PC-3 (cell line): ENCODE data around the gene SMYD2. TPM values are rescaled to one million over a fixed set of nuclear protein-coding genes. Genes with fewer than 3 reads are reported as not detected.

Experiments
- ATAC-seq: fragments of 200-7000 bp; cut with Tn5 transposase; 2 replicates; pipeline ENCODE4 v1.9.1; 2020; ENCODE audit warnings: mild to moderate bottlenecking, moderate library complexity
- BruUV-seq: library from RNA; stranded (reverse); fragments of 400-500 nt; replicated peaks from 2 replicates; lab custom pipeline; 2021; lab: Mats Ljungman, UMichigan
- CTCF ChIA-PET: fragments of 300-600 bp; sonication (Branson Sonifier 250); formaldehyde crosslinking; loops from one replicate; lab custom pipeline; 2022; ENCODE audit warnings: antibody characterized with exemption; lab: Charles Lee
- POLR2A ChIA-PET: fragments of 300-600 bp; sonication (Branson Sonifier 250); formaldehyde crosslinking; loops from one replicate; lab custom pipeline; 2022; ENCODE audit warnings: antibody characterized with exemption; ENCODE audit not compliant: unreplicated experiment; lab: Charles Lee
- DNase-seq: peaks from one replicate; pipeline ENCODE4 v3.0.0-alpha.2; 2015
- H2AFZ ChIP-seq: fragments of 300-600 bp; sonication (generic); 2 replicates; pipeline ENCODE4 v1.6.0; 2016; ENCODE audit warnings: antibody characterized with exemption, low read length
- H3F3A ChIP-seq: fragments of 300-600 bp; sonication (generic); one replicate; pipeline ENCODE4 v1.6.0; 2017; ENCODE audit warnings: antibody characterized with exemption, low read length, control low read depth, mild to moderate bottlenecking; ENCODE audit not compliant: unreplicated experiment
- H3K27ac ChIP-seq: fragments of 300-600 bp; sonication (generic); 2 replicates; pipeline ENCODE4 v1.5.1; 2016; ENCODE audit warnings: mild to moderate bottlenecking, low read length
- H3K27me3 ChIP-seq: fragments of 300-600 bp; sonication (generic); 2 replicates; pipeline ENCODE4 v1.6.1; 2016; ENCODE audit warnings: low read length, mixed read lengths
- H3K36me3 ChIP-seq: fragments of 300-600 bp; sonication (generic); 2 replicates; pipeline ENCODE4 v1.6.1; 2016; ENCODE audit warnings: low read depth, mixed run types, low read length, mixed read lengths
- H3K4me1 ChIP-seq: fragments of 300-600 bp; sonication (generic); 2 replicates; pipeline ENCODE4 v1.5.1; 2016; ENCODE audit warnings: low read length; ENCODE audit not compliant: insufficient read depth
- H3K4me2 ChIP-seq: fragments of 300-600 bp; sonication (generic); 2 replicates; pipeline ENCODE4 v1.6.0; 2016; ENCODE audit warnings: low read length
- H3K4me3 ChIP-seq: fragments of 300-600 bp; sonication (generic); 2 replicates; pipeline ENCODE4 v1.5.1; 2016; ENCODE audit warnings: mild to moderate bottlenecking, low read length, mixed read lengths
- H3K79me2 ChIP-seq: fragments of 300-600 bp; sonication (generic); 2 replicates; pipeline ENCODE4 v1.6.1; 2017; ENCODE audit warnings: low read length, mixed read lengths
- H3K9ac ChIP-seq: fragments of 300-600 bp; sonication (generic); 2 replicates; pipeline ENCODE4 v1.6.0; 2016; ENCODE audit warnings: mild to moderate bottlenecking, low read length
- H3K9me2 ChIP-seq: fragments of 300-600 bp; sonication (generic); replicated peaks from 2 replicates; pipeline ENCODE4 v1.6.1; 2016; ENCODE audit warnings: mixed run types, low read length, mixed read lengths
- H3K9me3 ChIP-seq: fragments of 300-600 bp; sonication (generic); 2 replicates; pipeline ENCODE4 v1.6.1; 2016; ENCODE audit warnings: low read length, mixed read lengths
- H4K20me1 ChIP-seq: fragments of 300-600 bp; sonication (generic); 2 replicates; pipeline ENCODE4 v1.6.1; 2016; ENCODE audit warnings: low read length, mixed read lengths
- EZH2 ChIP-seq: fragments of 300-600 bp; sonication (generic); IDR thresholded peaks from one replicate; pipeline ENCODE4 v1.6.1; 2017; ENCODE audit warnings: antibody characterized with exemption, mild to moderate bottlenecking, low read length; ENCODE audit not compliant: unreplicated experiment
- EZH2phosphoT487 ChIP-seq: fragments of 300-600 bp; sonication (generic); IDR thresholded peaks from 2 replicates; pipeline ENCODE4 v1.6.1; 2018; ENCODE audit warnings: mild to moderate bottlenecking, antibody characterized with exemption, low read length, borderline replicate concordance
- intact Hi-C: fragments of 100-400 bp; cut with micrococcal nuclease; formaldehyde crosslinking; loops from 2 replicates; pipeline ENCODE4 v1.9.0; 2023
- total RNA-seq: library from RNA; depleted of rRNA; stranded (reverse); fragments of >200 nt; gene quantifications from 2 replicates; pipeline ENCODE4 v1.2.3, GENCODE V29; 2014
- TF ChIP-seq, protein P1 (sequence below): fragments of 300-600 bp; sonication (generic); conservative IDR thresholded peaks from 2 replicates; pipeline ENCODE4 v1.5.1; 2017; ENCODE audit warnings: antibody characterized with exemption, low read depth, mild to moderate bottlenecking, low read length

The SMYD2 gene
- total RNA-seq, 1 experiment from 2014 or later: 124 TPM

GRCh38 chr1:214244252-214244651 is 36.7 kb upstream of the SMYD2 start:
- Histone ChIP-seq H3K4me1 (no peaks in the 10 kb centered on the region; the same call in 1 of the 2 replicates), H3K36me3 (no peaks in the 10 kb centered on the region), H3K9ac (no peak overlapping the region), H2AFZ (no peak overlapping the region), H3F3A (no peaks in the 10 kb centered on the region), H3K79me2 (no peaks in the 10 kb centered on the region), H3K9me2 (no peaks in the 10 kb centered on the region; the same call in 1 of the 2 replicates), H3K27me3 (no peaks in the 10 kb centered on the region), H3K27ac (no peak overlapping the region), H3K4me3 (no peak overlapping the region), H3K9me3 (no peaks in the 10 kb centered on the region), H3K4me2 (no peak overlapping the region), H4K20me1 (no peaks in the 10 kb centered on the region)
- ATAC-seq (no peak), DNase-seq (no peak)
- TF ChIP-seq EZH2: no peak
- TF ChIP-seq, protein P1, sequence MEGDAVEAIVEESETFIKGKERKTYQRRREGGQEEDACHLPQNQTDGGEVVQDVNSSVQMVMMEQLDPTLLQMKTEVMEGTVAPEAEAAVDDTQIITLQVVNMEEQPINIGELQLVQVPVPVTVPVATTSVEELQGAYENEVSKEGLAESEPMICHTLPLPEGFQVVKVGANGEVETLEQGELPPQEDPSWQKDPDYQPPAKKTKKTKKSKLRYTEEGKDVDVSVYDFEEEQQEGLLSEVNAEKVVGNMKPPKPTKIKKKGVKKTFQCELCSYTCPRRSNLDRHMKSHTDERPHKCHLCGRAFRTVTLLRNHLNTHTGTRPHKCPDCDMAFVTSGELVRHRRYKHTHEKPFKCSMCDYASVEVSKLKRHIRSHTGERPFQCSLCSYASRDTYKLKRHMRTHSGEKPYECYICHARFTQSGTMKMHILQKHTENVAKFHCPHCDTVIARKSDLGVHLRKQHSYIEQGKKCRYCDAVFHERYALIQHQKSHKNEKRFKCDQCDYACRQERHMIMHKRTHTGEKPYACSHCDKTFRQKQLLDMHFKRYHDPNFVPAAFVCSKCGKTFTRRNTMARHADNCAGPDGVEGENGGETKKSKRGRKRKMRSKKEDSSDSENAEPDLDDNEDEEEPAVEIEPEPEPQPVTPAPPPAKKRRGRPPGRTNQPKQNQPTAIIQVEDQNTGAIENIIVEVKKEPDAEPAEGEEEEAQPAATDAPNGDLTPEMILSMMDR: no peak
- no peak for TF ChIP-seq EZH2phosphoT487
- POLR2A ChIA-PET: no interaction called here
- intact Hi-C loops: no loop called here
- CTCF ChIA-PET: no interaction called here
- BruUV-seq: no TSS peak

DNA sequence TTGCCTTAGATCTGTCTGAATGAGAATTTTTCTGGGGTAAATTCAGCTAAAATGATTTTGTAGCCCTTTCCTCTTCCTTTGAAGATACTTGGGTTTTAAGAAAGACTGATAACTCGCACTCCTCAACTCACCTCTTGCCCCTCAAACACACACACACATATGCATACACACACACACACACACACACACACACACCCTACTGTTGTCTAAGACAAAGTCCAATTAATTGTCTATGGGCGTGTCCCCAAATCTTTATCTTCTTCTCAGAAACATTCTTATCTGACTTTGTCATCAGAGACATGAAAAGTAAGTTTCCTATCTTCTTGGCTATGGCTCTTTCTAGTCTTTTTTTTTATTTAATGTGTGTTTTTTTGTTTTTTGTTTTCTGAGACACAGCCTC is 36.1 kb upstream of the SMYD2 start:
- intact Hi-C loops: no loop called here
- no peaks in the 10 kb centered on the region for H3K9me3 ChIP-seq
- no peaks in the 10 kb centered on the region for H3K36me3 ChIP-seq
- TF ChIP-seq EZH2: no peak
- TF ChIP-seq EZH2phosphoT487: no peak
- TF ChIP-seq, protein P1: no peak
- H3K4me1 ChIP-seq: no peaks in the 10 kb centered on the region; the same call in 1 of the 2 replicates
- H3K27me3 ChIP-seq: no peaks in the 10 kb centered on the region
- no peak for ATAC-seq
- no peak for DNase-seq
- H4K20me1 ChIP-seq: no peaks in the 10 kb centered on the region
- no TSS peak for BruUV-seq
- H3K9ac ChIP-seq: no peak overlapping the region
- ChIA-PET POLR2A (no interaction called here), CTCF (no interaction called here)
- H3K4me2 ChIP-seq: no peak overlapping the region
- no peaks in the 10 kb centered on the region for H3F3A ChIP-seq
- no peaks in the 10 kb centered on the region; the same call in 1 of the 2 replicates for H3K9me2 ChIP-seq
- no peak overlapping the region for H2AFZ ChIP-seq
- no peak overlapping the region for H3K27ac ChIP-seq
- H3K79me2 ChIP-seq: no peaks in the 10 kb centered on the region
- no peak overlapping the region for H3K4me3 ChIP-seq

- no peak for TF ChIP-seq EZH2phosphoT487
- TF ChIP-seq EZH2: no peak
- Histone ChIP-seq H4K20me1 (no peaks in the 10 kb centered on the region), H3K4me1 (no peaks in the 10 kb centered on the region; the same call in 1 of the 2 replicates), H3K9me3 (no peaks in the 10 kb centered on the region), H2AFZ (no peak overlapping the region), H3K27me3 (no peaks in the 10 kb centered on the region; the same call in 1 of the 2 replicates), H3K36me3 (no peaks in the 10 kb centered on the region), H3K9ac (no peak overlapping the region), H3K27ac (no peak overlapping the region), H3K4me2 (no peak overlapping the region), H3F3A (no peaks in the 10 kb centered on the region), H3K9me2 (no peaks in the 10 kb centered on the region; the same call in 1 of the 2 replicates), H3K79me2 (no peaks in the 10 kb centered on the region), H3K4me3 (no peak overlapping the region)
- ChIA-PET POLR2A (no interaction called here), CTCF (no interaction called here)
- DNase-seq (no peak), ATAC-seq (no peak)
- BruUV-seq: no TSS peak
- intact Hi-C loops: no loop called here
Observed at GRCh38 chr1:214247501-214248041, 33.4 kb upstream of the SMYD2 start.
